Neuronal stem cell (in vitro differentiated cells): ENCODE data around the gene KLF15.

Source experiments
- DNase-seq: peaks from one replicate; pipeline ENCODE4 v3.0.0-alpha.2; 2013; ENCODE audit warnings: low spot score
- H2AFZ ChIP-seq: one replicate; pipeline ENCODE4 v1.6.1; 2013; ENCODE audit warnings: mild to moderate bottlenecking, low read length, inconsistent platforms
- H2AK5ac ChIP-seq: 2 replicates; pipeline ENCODE4 v1.6.1; 2013; ENCODE audit warnings: low read depth, mild to moderate bottlenecking, inconsistent platforms, low read length, moderate library complexity, mixed read lengths
- H2BK120ac ChIP-seq: 2 replicates; pipeline ENCODE4 v1.6.1; 2013; ENCODE audit warnings: low read depth, mild to moderate bottlenecking, inconsistent platforms, low read length, moderate library complexity, mixed read lengths
- H2BK12ac ChIP-seq: one replicate; pipeline ENCODE4 v1.6.1; 2013; ENCODE audit warnings: low read length, inconsistent platforms
- H2BK15ac ChIP-seq: 2 replicates; pipeline ENCODE4 v1.6.1; 2013; ENCODE audit warnings: mild to moderate bottlenecking, low read length, inconsistent platforms, mixed read lengths
- H2BK5ac ChIP-seq: one replicate; pipeline ENCODE4 v1.6.1; 2013; ENCODE audit warnings: inconsistent platforms, mild to moderate bottlenecking, low read length, moderate library complexity
- H3K14ac ChIP-seq: one replicate; pipeline ENCODE4 v1.6.1; 2013; ENCODE audit warnings: low read length, inconsistent platforms
- H3K18ac ChIP-seq: 2 replicates; pipeline ENCODE4 v1.6.1; 2013; ENCODE audit warnings: low read length, inconsistent platforms
- H3K23ac ChIP-seq: 2 replicates; pipeline ENCODE4 v1.6.1; 2013; ENCODE audit warnings: low read depth, mild to moderate bottlenecking, mixed read lengths, low read length, inconsistent platforms; ENCODE audit not compliant: poor library complexity
- H3K27ac ChIP-seq: replicated peaks from 3 replicates; pipeline ENCODE4 v1.5.1; 2013; ENCODE audit warnings: low read length, inconsistent platforms
- H3K27me3 ChIP-seq, 3 experiments: 2 replicates each; pipeline ENCODE4 v1.6.1; 2013; ENCODE audit warnings: low read length in 3 of 3, mild to moderate bottlenecking in 2 of 3, inconsistent platforms in 1 of 3, low read depth in 1 of 3, mixed read lengths in 1 of 3, moderate library complexity in 1 of 3; ENCODE audit not compliant: control insufficient read depth in 3 of 3, insufficient read depth in 3 of 3
- H3K36me3 ChIP-seq, 2 donors: replicated peaks in 1 of 2; 2 replicates each; pipeline ENCODE4 v1.6.1; 2013; ENCODE audit warnings: low read length in 2 of 2; ENCODE audit not compliant: control insufficient read depth in 2 of 2, insufficient read depth in 2 of 2
- H3K4ac ChIP-seq: 2 replicates; pipeline ENCODE4 v1.6.1; 2013; ENCODE audit warnings: inconsistent platforms, mild to moderate bottlenecking, low read length, moderate library complexity
- H3K4me1 ChIP-seq, 2 donors: 1 replicate in 1 of 2; 2 replicates in 1 of 2; pipeline ENCODE4 v1.6.1; 2013; ENCODE audit warnings: low read length in 2 of 2, low read depth in 1 of 2; ENCODE audit not compliant: control insufficient read depth in 2 of 2, insufficient read depth in 1 of 2
- H3K4me2 ChIP-seq: one replicate; pipeline ENCODE4 v1.6.1; 2013; ENCODE audit warnings: mild to moderate bottlenecking, low read length, inconsistent platforms; ENCODE audit not compliant: insufficient read depth, poor library complexity, severe bottlenecking
- H3K4me3 ChIP-seq, 2 donors: 2 replicates each; pipeline ENCODE4 v1.5.1; 2013; ENCODE audit warnings: low read length in 2 of 2, mild to moderate bottlenecking in 2 of 2, inconsistent platforms in 1 of 2, moderate library complexity in 1 of 2
- H3K79me1 ChIP-seq: one replicate; pipeline ENCODE4 v1.6.1; 2013; ENCODE audit warnings: low read depth, mild to moderate bottlenecking, inconsistent platforms, low read length, moderate library complexity
- H3K9ac ChIP-seq: one replicate; pipeline ENCODE4 v1.6.1; 2013; ENCODE audit warnings: mild to moderate bottlenecking, low read depth, low read length, inconsistent platforms; ENCODE audit not compliant: poor library complexity
- H3K9me3 ChIP-seq, 2 donors: replicated peaks in 1 of 2; 2 replicates each; pipeline versions ENCODE3 to v1.6.1; 2013; ENCODE audit warnings: low read length in 2 of 2, mild to moderate bottlenecking in 2 of 2, inconsistent platforms in 1 of 2, low read depth in 1 of 2, mixed read lengths in 1 of 2, moderate library complexity in 1 of 2; ENCODE audit not compliant: control insufficient read depth in 2 of 2, insufficient read depth in 1 of 2
- H4K8ac ChIP-seq: one replicate; pipeline ENCODE4 v1.6.1; 2013; ENCODE audit warnings: low read depth, mild to moderate bottlenecking, inconsistent platforms, low read length, moderate library complexity
- H4K91ac ChIP-seq: one replicate; pipeline ENCODE4 v1.6.1; 2013; ENCODE audit warnings: low read length, low read depth, mild to moderate bottlenecking, inconsistent platforms; ENCODE audit not compliant: poor library complexity
- WGBS, 2 donors: extraction: QIAGEN DNeasy Blood & Tissue Kit; methylation state at CpG; one replicate each; pipeline ENCODE4 v1.1.7; 2013; ENCODE audit warnings: missing lambda C conversion rate in 2 of 2, mixed read lengths in 1 of 2; ENCODE audit not compliant: insufficient read length in 2 of 2, insufficient replicate concordance in 1 of 2; ENCODE audit errors: extremely low coverage in 2 of 2; 5-methylcytosine and 5-hydroxymethylcytosine counted together

The KLF15 gene

GRCh38 chr3:126367316-126367805 lies 10.2 kb upstream of the KLF15 start:
- H3K27me3 ChIP-seq, result peaks cover 0 to 33% (median 0%) of the 10 kb centered on the region in 3 experiments
- peak overlapping the region in 1 of 2 donors; percentile 62 for H3K4me3 ChIP-seq
- H4K8ac ChIP-seq, result no peak overlapping the region
- H2BK5ac ChIP-seq, result no peak overlapping the region
- no peak overlapping the region for H3K9ac ChIP-seq
- DNase-seq, result no peak
- H3K4ac ChIP-seq, result no peak overlapping the region
- peak overlapping the region; percentile 37 for H2BK15ac ChIP-seq
- no peak overlapping the region for H4K91ac ChIP-seq
- no CpG with 5 or more reads among the region's 6 CpGs for WGBS, 2 donors
- no peak overlapping the region for H3K14ac ChIP-seq
- H2BK120ac ChIP-seq, result no peak overlapping the region
- no peak overlapping the region for H3K4me2 ChIP-seq
- no peaks in the 10 kb centered on the region for H3K79me1 ChIP-seq
- no peak overlapping the region for H2AFZ ChIP-seq
- H2BK12ac ChIP-seq, result peak overlapping the region; percentile 43
- peak overlapping the region; percentile 54 for H2AK5ac ChIP-seq
- no peak overlapping the region for H3K18ac ChIP-seq
- H3K36me3 ChIP-seq, result no peaks in the 10 kb centered on the region
- no peaks in the 10 kb centered on the region for H3K4me1 ChIP-seq
- H3K23ac ChIP-seq, result peak overlapping the region; percentile 40
- no peaks in the 10 kb centered on the region for H3K9me3 ChIP-seq
- no peak overlapping the region for H3K27ac ChIP-seq

DNA sequence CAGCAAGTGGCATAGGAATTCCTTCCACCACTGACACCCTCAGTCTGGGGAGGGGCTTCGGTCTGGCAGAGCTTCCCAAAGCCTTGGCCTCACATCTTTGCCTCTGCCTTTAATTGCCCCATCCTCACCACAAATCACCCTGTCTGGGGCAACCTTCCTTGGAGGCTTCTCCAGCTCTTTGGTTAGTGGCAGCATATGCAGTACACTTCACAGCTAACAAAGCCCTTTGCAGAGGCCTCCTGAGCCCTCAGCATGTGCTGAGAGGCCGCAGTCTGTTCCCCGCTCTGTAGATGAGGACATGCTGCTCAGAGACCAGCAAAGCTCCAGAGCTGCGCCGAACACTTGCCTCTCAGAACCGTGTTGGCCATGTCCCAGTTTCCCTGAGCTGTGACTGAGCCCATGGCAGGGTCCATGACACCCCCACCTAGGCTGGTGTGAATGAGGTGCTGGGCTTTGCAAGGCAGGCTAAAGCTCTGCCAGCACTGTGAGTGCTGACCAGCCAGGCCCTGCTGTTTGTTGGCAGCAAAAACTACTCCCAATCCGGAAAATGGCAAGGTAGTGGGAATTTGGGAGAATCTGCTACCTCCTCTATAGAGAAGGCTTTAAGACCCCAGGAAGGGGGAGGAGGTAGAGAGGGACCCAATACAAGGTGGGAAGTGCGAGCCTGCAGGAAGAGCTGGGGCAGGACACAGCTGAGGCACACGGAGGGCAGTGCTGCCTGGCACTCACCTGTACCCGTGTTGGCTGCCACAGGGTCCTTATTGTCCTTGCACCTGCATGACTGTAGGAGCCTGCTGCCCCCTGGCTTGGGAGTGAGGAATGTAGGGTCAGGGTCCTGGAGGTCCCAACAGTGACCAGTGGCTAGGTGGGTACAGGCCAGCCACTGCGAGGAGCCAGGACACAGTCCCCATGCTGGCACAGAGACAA lies 8.4 kb upstream of the KLF15 start:
- H3K4me3 ChIP-seq, result no peak overlapping the region
- no peak overlapping the region for H3K9ac ChIP-seq
- H2AFZ ChIP-seq, result no peak overlapping the region
- no peak overlapping the region for H3K4ac ChIP-seq
- no peak overlapping the region for H3K27ac ChIP-seq
- H2BK5ac ChIP-seq, result no peak overlapping the region
- no peak overlapping the region for H4K91ac ChIP-seq
- peak overlapping the region; percentile 72 for H3K18ac ChIP-seq
- no peak overlapping the region for H4K8ac ChIP-seq
- no CpG with 5 or more reads among the region's 11 CpGs for WGBS, 2 donors
- peak overlapping the region; percentile 4 for H3K14ac ChIP-seq
- no peaks in the 10 kb centered on the region for H3K36me3 ChIP-seq
- H3K23ac ChIP-seq, result peak overlapping the region; percentile 44
- H3K79me1 ChIP-seq, result no peaks in the 10 kb centered on the region
- peaks cover 0 to 40% (median 0%) of the 10 kb centered on the region in 3 experiments for H3K27me3 ChIP-seq
- no peak overlapping the region for H2BK15ac ChIP-seq
- H2BK120ac ChIP-seq, result no peak overlapping the region
- no peak overlapping the region for H3K4me2 ChIP-seq
- DNase-seq, result no peak
- no peaks in the 10 kb centered on the region for H3K4me1 ChIP-seq
- H3K9me3 ChIP-seq, result no peaks in the 10 kb centered on the region
- H2AK5ac ChIP-seq, result peak overlapping the region; percentile 28
- H2BK12ac ChIP-seq, result no peak overlapping the region

DNA sequence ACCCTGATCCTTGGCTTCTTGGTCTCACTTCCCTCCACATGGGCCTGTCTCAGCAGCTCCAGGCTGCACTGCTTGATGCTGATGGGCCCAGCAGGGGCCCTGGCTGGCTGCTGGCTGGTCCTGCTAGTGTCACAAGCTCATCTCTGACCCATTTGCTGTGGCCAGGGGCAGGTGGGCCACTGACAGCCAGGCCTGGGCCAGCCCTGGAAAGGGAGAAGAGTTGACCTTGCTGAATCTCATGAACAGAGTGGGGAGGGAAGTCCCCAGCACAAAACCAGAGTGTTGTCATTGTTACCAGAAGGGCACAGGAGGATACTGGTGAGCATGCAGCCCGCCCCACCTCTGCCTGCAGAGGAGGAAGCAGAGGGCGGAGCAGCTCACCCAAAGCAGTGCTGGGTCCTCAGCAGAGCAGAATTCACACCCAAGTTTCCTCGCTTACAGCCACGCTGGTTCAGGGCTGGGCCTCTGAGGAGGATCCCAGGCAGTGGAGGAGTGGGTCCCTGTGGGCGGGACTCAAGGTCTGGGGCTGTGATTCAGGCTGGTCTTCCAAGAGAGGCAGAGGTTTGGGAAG lies 7.6 kb upstream of the KLF15 start:
- Histone ChIP-seq H3K36me3 (no peaks in the 10 kb centered on the region), H4K91ac (no peak overlapping the region), H3K4me3 (no peak overlapping the region), H2AFZ (no peak overlapping the region), H2BK120ac (no peak overlapping the region), H3K23ac (peak overlapping the region; percentile 20), H3K4ac (no peak overlapping the region), H3K14ac (no peak overlapping the region), H3K9ac (no peak overlapping the region), H2AK5ac (peak overlapping the region; percentile 28), H3K27me3 (peaks cover 0 to 44% (median 0%) of the 10 kb centered on the region in 3 experiments), H2BK12ac (no peak overlapping the region), H3K4me2 (no peak overlapping the region), H2BK5ac (no peak overlapping the region), H4K8ac (no peak overlapping the region), H3K79me1 (no peaks in the 10 kb centered on the region), H3K4me1 (no peaks in the 10 kb centered on the region), H2BK15ac (no peak overlapping the region), H3K9me3 (no peaks in the 10 kb centered on the region), H3K27ac (no peak overlapping the region), H3K18ac (peak overlapping the region; percentile 24)
- no CpG with 5 or more reads among the region's 5 CpGs for WGBS, 2 donors
- no peak for DNase-seq

GRCh38 chr3:126364130-126364695 lies 7.0 kb upstream of the KLF15 start:
- Histone ChIP-seq H4K8ac (no peak overlapping the region), H2BK120ac (no peak overlapping the region), H2BK5ac (no peak overlapping the region), H3K27me3 (peaks cover 0 to 50% (median 0%) of the 10 kb centered on the region in 3 experiments), H3K18ac (no peak overlapping the region), H3K36me3 (no peaks in the 10 kb centered on the region), H3K27ac (no peak overlapping the region), H3K14ac (no peak overlapping the region), H2AK5ac (peak overlapping the region; percentile 68), H4K91ac (no peak overlapping the region), H3K4me1 (no peaks in the 10 kb centered on the region), H3K4me3 (peak overlapping the region in 1 of 2 donors; percentile 46), H2AFZ (no peak overlapping the region), H3K4me2 (no peak overlapping the region), H3K4ac (no peak overlapping the region), H2BK12ac (no peak overlapping the region), H3K23ac (peak overlapping the region; percentile 59), H2BK15ac (no peak overlapping the region), H3K9me3 (peaks cover 0 to 5% of the 10 kb centered on the region in 2 donors), H3K79me1 (no peaks in the 10 kb centered on the region), H3K9ac (peak overlapping the region; percentile 30)
- WGBS, 2 donors, result no CpG with 5 or more reads among the region's 9 CpGs
- no peak for DNase-seq
